ENCODE results near the gene ZNF440.

ZNF440 gene

DNA sequence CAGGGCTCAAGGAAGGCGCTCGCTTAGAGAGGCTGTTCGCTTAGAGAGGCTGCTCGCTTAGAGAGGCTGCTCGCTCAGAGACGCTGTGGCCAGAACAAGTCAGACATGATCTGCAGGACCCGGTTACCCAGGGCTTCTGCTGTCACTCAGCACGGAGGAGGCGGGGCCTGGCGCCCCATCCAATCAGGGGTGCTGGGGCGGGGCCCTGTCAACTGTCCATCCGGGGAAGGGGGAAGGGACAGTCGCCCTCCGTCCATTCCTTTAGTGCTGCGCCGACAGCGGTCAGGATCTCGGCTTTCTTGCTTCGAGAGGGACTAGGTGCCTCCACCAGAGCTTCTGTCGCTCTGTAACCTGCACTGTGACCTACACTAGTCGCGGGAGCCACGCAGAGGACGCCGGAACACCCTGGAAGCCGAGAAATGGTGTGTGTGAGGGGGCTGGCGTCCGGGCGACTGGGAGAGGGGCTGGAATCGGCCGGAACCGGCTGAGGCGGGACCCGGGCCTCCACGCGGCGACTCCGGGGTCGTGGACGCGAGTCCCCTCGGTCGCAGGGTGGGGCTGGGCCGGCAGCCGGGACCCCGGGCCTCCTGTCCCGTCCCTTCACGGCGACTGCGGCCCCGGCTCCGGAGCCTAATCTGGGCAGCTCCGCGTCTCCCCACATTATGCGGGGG, at the start of gene ZNF440:
ZNF440 (plus strand) TSS at position 245 of the 671 bp plus-strand sequence; CDS start at position 420, 175 bp downstream.
- TF ChIP-seq EZH2phosphoT487 (IDR thresholded peaks at IDR 0.05; ENCODE audit: low read length), result no peak
- no peak for TF ChIP-seq EZH2 (optimal IDR thresholded peaks at IDR 0.05; ENCODE audit: low read depth, low read length)
- TF ChIP-seq, protein P1, sequence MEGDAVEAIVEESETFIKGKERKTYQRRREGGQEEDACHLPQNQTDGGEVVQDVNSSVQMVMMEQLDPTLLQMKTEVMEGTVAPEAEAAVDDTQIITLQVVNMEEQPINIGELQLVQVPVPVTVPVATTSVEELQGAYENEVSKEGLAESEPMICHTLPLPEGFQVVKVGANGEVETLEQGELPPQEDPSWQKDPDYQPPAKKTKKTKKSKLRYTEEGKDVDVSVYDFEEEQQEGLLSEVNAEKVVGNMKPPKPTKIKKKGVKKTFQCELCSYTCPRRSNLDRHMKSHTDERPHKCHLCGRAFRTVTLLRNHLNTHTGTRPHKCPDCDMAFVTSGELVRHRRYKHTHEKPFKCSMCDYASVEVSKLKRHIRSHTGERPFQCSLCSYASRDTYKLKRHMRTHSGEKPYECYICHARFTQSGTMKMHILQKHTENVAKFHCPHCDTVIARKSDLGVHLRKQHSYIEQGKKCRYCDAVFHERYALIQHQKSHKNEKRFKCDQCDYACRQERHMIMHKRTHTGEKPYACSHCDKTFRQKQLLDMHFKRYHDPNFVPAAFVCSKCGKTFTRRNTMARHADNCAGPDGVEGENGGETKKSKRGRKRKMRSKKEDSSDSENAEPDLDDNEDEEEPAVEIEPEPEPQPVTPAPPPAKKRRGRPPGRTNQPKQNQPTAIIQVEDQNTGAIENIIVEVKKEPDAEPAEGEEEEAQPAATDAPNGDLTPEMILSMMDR (IDR thresholded peaks at IDR 0.05; ENCODE audit: low read length), result no peak
- Histone ChIP-seq H3K9ac (ENCODE audit: low read length) (peak within 1 kb of the TSS; percentile 75), H3K36me3 (replicated peaks; ENCODE audit: insufficient read depth, low read length) (no peaks in the 10 kb centered on the region), H3K79me2 (ENCODE audit: low read length) (0 out of 2 replicates have a peak, but pooled peaks cover 5% of the 10 kb centered on the region), H3K9me3 (replicated peaks; ENCODE audit: insufficient read depth, low read length) (no peaks in the 10 kb centered on the region), H3K9me2 (replicated peaks; ENCODE audit: insufficient read depth, low read length) (no peaks in the 10 kb centered on the region), H3K27me3 (replicated peaks; ENCODE audit: insufficient read depth, low read length) (no peaks in the 10 kb centered on the region), H3F3A (ENCODE audit: insufficient read depth, low read length) (0 out of 2 replicates have a peak, but pooled peaks cover 3% of the 10 kb centered on the region), H3K4me2 (ENCODE audit: low read depth, low read length) (peak within 1 kb of the TSS; percentile 90), H3K4me3 (ENCODE audit: low read length) (peak within 1 kb of the TSS; percentile 98), H4K20me1 (ENCODE audit: insufficient read depth, low read length) (no peaks in the 10 kb centered on the region), H3K4me1 (ENCODE audit: low read length) (0 out of 2 replicates have a peak, but pooled peaks cover 3% of the 10 kb centered on the region), H3K27ac (ENCODE audit: low read length) (no peak within 1 kb of the TSS), H2AFZ (ENCODE audit: low read length) (peak within 1 kb of the TSS; percentile 99)
- peak; percentile 93 for DNase-seq

DNA sequence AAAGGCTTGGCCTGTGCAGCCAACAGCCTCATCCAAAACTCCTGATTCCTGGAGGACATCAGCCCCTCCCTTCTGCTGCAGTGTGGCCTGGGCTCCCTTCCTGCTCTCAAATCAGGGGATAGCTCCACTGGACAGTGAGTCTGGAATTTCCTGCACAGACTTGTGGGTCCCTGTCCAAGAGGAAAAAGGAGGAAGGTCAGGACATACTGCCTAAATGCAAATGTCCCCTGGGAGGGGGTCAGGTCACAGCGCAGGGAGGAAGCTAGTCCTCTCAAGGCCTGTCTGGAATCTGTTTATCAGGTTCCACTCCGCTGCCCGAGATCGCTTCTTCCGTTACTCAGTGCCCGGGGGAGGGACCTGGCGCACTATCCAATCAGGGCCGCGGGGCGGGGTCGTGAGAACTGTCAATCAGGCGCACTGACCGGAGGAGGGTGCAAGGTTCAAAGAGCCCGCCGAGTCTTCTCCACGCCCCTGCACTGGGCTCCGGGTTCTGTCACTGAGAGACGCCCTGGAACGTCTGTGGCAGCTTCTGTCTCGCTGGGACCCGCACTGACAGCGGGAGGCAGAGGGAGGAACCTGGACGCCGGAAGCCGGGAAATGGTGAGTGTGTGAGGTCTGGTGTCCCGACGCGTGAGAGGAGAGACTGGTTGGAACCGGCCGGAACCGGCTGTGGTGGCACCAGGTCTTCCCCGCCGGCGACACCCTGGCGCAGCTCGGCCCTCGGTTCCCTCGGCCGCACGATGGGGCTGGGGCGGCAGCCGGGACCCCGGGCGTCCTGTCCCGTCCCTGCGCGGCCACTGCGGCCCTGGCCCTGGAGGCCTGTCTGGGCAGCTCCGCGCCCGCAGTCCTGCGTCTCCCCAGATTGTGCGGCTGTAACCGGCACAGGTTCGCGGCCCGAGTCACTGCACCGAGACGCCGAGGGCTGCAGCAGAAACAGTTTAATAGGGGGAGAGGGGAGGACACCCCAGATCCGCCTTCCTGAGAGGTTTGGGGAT, 47.2 kb upstream of the ZNF440 start, which contains the start of gene ZNF441:
ZNF441 (plus strand) TSS at position 404 of the 995 bp plus-strand sequence; CDS start at position 598, 194 bp downstream.
- Histone ChIP-seq H3K79me2 (ENCODE audit: low read length) (peaks cover 27% of the 10 kb centered on the region), H3K27me3 (replicated peaks; ENCODE audit: insufficient read depth, low read length) (no peaks in the 10 kb centered on the region), H3K4me3 (ENCODE audit: low read length) (peak within 1 kb of the TSS; percentile 93), H3K27ac (ENCODE audit: low read length) (peak within 1 kb of the TSS; percentile 73), H4K20me1 (ENCODE audit: insufficient read depth, low read length) (no peaks in the 10 kb centered on the region), H3F3A (ENCODE audit: insufficient read depth, low read length) (0 out of 2 replicates have a peak, but pooled peaks cover 6% of the 10 kb centered on the region), H3K4me1 (ENCODE audit: low read length) (peaks cover 9% of the 10 kb centered on the region; the same call in 1 of the 2 replicates), H3K9me3 (replicated peaks; ENCODE audit: insufficient read depth, low read length) (no peaks in the 10 kb centered on the region), H3K4me2 (ENCODE audit: low read depth, low read length) (peak within 1 kb of the TSS; percentile 95), H3K9me2 (replicated peaks; ENCODE audit: insufficient read depth, low read length) (no peaks in the 10 kb centered on the region), H2AFZ (ENCODE audit: low read length) (peak within 1 kb of the TSS; percentile 100), H3K36me3 (replicated peaks; ENCODE audit: insufficient read depth, low read length) (no peaks in the 10 kb centered on the region), H3K9ac (ENCODE audit: low read length) (peak within 1 kb of the TSS; percentile 91)
- TF ChIP-seq EZH2phosphoT487 (IDR thresholded peaks at IDR 0.05; ENCODE audit: low read length) (no peak), EZH2 (optimal IDR thresholded peaks at IDR 0.05; ENCODE audit: low read depth, low read length) (no peak)
- TF ChIP-seq, protein P1 (IDR thresholded peaks at IDR 0.05; ENCODE audit: low read length), result no peak
- peak; percentile 96 for DNase-seq

DNA sequence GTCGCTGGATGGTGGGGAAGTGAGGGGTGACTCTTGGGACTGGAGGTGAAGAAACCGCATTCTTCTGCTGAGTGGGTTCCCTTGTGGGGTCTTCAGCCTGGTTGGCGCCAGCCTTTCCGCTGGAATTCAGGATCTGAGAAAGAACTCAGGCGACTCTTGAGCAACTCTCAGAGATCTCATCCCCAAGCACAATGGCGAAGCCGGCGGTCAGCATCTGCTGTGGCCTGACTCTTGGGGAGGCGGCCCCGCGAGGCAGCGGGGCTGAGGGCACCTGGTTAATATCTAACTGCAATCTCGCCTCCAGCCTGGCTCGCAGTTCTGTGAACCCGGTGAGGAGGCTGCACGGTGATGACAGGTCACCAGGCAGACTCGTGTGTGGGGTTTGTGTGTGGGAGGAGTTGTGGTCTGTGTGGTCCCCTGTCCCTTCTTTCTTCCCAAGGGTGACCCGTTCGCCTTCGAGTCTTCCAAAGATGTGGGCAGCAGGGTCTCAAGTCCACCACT, 46.4 kb upstream of the ZNF440 start:
- Histone ChIP-seq H4K20me1 (ENCODE audit: insufficient read depth, low read length) (no peaks in the 10 kb centered on the region), H3K36me3 (replicated peaks; ENCODE audit: insufficient read depth, low read length) (no peaks in the 10 kb centered on the region), H3K4me1 (ENCODE audit: low read length) (peaks cover 9% of the 10 kb centered on the region; the same call in 1 of the 2 replicates), H3K9me3 (replicated peaks; ENCODE audit: insufficient read depth, low read length) (no peaks in the 10 kb centered on the region), H3K4me2 (ENCODE audit: low read depth, low read length) (peak overlapping the region; percentile 95), H3K27me3 (replicated peaks; ENCODE audit: insufficient read depth, low read length) (no peaks in the 10 kb centered on the region), H3K9me2 (replicated peaks; ENCODE audit: insufficient read depth, low read length) (no peaks in the 10 kb centered on the region), H3K79me2 (ENCODE audit: low read length) (peaks cover 27% of the 10 kb centered on the region), H3K9ac (ENCODE audit: low read length) (peak overlapping the region; percentile 91), H3F3A (ENCODE audit: insufficient read depth, low read length) (0 out of 2 replicates have a peak, but pooled peaks cover 6% of the 10 kb centered on the region), H3K4me3 (ENCODE audit: low read length) (peak overlapping the region; percentile 93), H3K27ac (ENCODE audit: low read length) (peak overlapping the region; percentile 73; the same call in 1 of the 2 replicates), H2AFZ (ENCODE audit: low read length) (peak overlapping the region; percentile 100)
- DNase-seq, result peak; percentile 41
- TF ChIP-seq, protein P1 (IDR thresholded peaks at IDR 0.05; ENCODE audit: low read length), result no peak
- TF ChIP-seq EZH2 (optimal IDR thresholded peaks at IDR 0.05; ENCODE audit: low read depth, low read length), result no peak
- TF ChIP-seq EZH2phosphoT487 (IDR thresholded peaks at IDR 0.05; ENCODE audit: low read length), result no peak
